ENCODE measurements around the gene IL1F10.

The IL1F10 gene

GRCh38 chr2:113104054-113104611 is 36.4 kb downstream of the IL1F10 start:
- DNase-seq (ENCODE audit: low read depth, low spot score): no peak
- no peak overlapping the region for H3K27ac ChIP-seq

GRCh38 chr2:113105047-113105785 is 37.4 kb downstream of the IL1F10 start:
- no peak overlapping the region for H3K27ac ChIP-seq
- DNase-seq (ENCODE audit: low read depth, low spot score): no peak

GRCh38 chr2:113111121-113111520 is 43.4 kb downstream of the IL1F10 start:
- peak overlapping the region; percentile 95 for H3K27ac ChIP-seq
- DNase-seq (ENCODE audit: low read depth, low spot score): no peak

GRCh38 chr2:113111823-113112287 is 44.1 kb downstream of the IL1F10 start:
- H3K27ac ChIP-seq: peak overlapping the region; percentile 95
- DNase-seq (ENCODE audit: low read depth, low spot score): peak; percentile 74

GRCh38 chr2:113112441-113112840 is 44.7 kb downstream of the IL1F10 start:
- H3K27ac ChIP-seq: peak overlapping the region; percentile 95
- DNase-seq (ENCODE audit: low read depth, low spot score): no peak

- H3K27ac ChIP-seq: peak overlapping the region; percentile 95
- no peak for DNase-seq (ENCODE audit: low read depth, low spot score)
Observed at GRCh38 chr2:113112871-113113270, 45.1 kb downstream of the IL1F10 start.

GRCh38 chr2:113113807-113114206 is 46.0 kb downstream of the IL1F10 start:
- no peak for DNase-seq (ENCODE audit: low read depth, low spot score)
- peak overlapping the region; percentile 95 for H3K27ac ChIP-seq

- peak; percentile 91 for DNase-seq (ENCODE audit: low read depth, low spot score)
- H3K27ac ChIP-seq: peak overlapping the region; percentile 95
Observed at GRCh38 chr2:113114224-113114945, 46.6 kb downstream of the IL1F10 start.

- H3K27ac ChIP-seq: peak overlapping the region; percentile 95
- no peak for DNase-seq (ENCODE audit: low read depth, low spot score)
Observed at GRCh38 chr2:113114996-113115395, 47.2 kb downstream of the IL1F10 start.

- DNase-seq (ENCODE audit: low read depth, low spot score): no peak
- peak overlapping the region; percentile 95 for H3K27ac ChIP-seq
Observed at GRCh38 chr2:113116100-113116958, 48.6 kb downstream of the IL1F10 start.

GRCh38 chr2:113117541-113118262 is 49.9 kb downstream of the IL1F10 start:
- peak overlapping the region; percentile 95 for H3K27ac ChIP-seq
- DNase-seq (ENCODE audit: low read depth, low spot score): peak; percentile 100

GRCh38 chr2:113118263-113118657 is 50.5 kb downstream of the IL1F10 start:
- peak overlapping the region; percentile 95 for H3K27ac ChIP-seq
- no peak for DNase-seq (ENCODE audit: low read depth, low spot score)

- H3K27ac ChIP-seq: peak overlapping the region; percentile 95
Observed at GRCh38 chr2:113119111-113119510, 51.3 kb downstream of the IL1F10 start.

GRCh38 chr2:113120861-113121260 is 53.1 kb downstream of the IL1F10 start:
- peak overlapping the region; percentile 95 for H3K27ac ChIP-seq
- DNase-seq (ENCODE audit: low read depth, low spot score): no peak

More at GRCh38 chr2:113119111-113119510, 51.3 kb downstream of the IL1F10 start:
- no peak for DNase-seq (ENCODE audit: low read depth, low spot score)

- DNase-seq (ENCODE audit: low read depth, low spot score): no peak
- H3K27ac ChIP-seq: peak overlapping the region; percentile 95
Observed at GRCh38 chr2:113122364-113122763, 54.6 kb downstream of the IL1F10 start.

- H3K27ac ChIP-seq: peak overlapping the region; percentile 95
- no peak for DNase-seq (ENCODE audit: low read depth, low spot score)
Observed at GRCh38 chr2:113123726-113124125, 56.0 kb downstream of the IL1F10 start.

- no peak for DNase-seq (ENCODE audit: low read depth, low spot score)
- H3K27ac ChIP-seq: peak overlapping the region; percentile 95
Observed at GRCh38 chr2:113124181-113124961, 56.6 kb downstream of the IL1F10 start.
